Neuron (in vitro differentiated cells): ENCODE results near the gene NDUFS6.

Experiments
- H2AFZ ChIP-seq: one replicate; pipeline ENCODE4 v1.6.1; 2013; ENCODE audit warnings: low read depth, mild to moderate bottlenecking, inconsistent platforms, low read length, moderate library complexity
- H3K27me3 ChIP-seq: one replicate; pipeline ENCODE4 v1.6.1; 2013; ENCODE audit warnings: low read length; ENCODE audit not compliant: insufficient read depth
- H3K36me3 ChIP-seq: one replicate; pipeline ENCODE4 v1.6.1; 2013; ENCODE audit warnings: low read length; ENCODE audit not compliant: insufficient read depth
- H3K4me1 ChIP-seq: one replicate; pipeline ENCODE4 v1.6.1; 2013; ENCODE audit warnings: low read length; ENCODE audit not compliant: insufficient read depth
- H3K4me3 ChIP-seq: 2 replicates; pipeline ENCODE4 v1.5.1; 2013; ENCODE audit warnings: mild to moderate bottlenecking, low read length, moderate library complexity
- H3K9me3 ChIP-seq: one replicate; pipeline ENCODE4 v1.6.1; 2013; ENCODE audit warnings: low read length

NDUFS6 gene

GRCh38 chr5:1845696-1846095 lies 44.5 kb downstream of the NDUFS6 start:
- Histone ChIP-seq H2AFZ (no peak overlapping the region), H3K36me3 (no peaks in the 10 kb centered on the region), H3K4me1 (peaks cover 22% of the 10 kb centered on the region), H3K27me3 (no peaks in the 10 kb centered on the region), H3K4me3 (no peak overlapping the region), H3K9me3 (no peaks in the 10 kb centered on the region)

- H2AFZ ChIP-seq, result no peak overlapping the region
- no peaks in the 10 kb centered on the region for H3K36me3 ChIP-seq
- no peaks in the 10 kb centered on the region for H3K27me3 ChIP-seq
- H3K4me3 ChIP-seq, result no peak overlapping the region
- H3K4me1 ChIP-seq, result peaks cover 22% of the 10 kb centered on the region
- no peaks in the 10 kb centered on the region for H3K9me3 ChIP-seq
These were observed 45.4 kb downstream of the NDUFS6 start for GRCh38 chr5:1846583-1846982.

- no peak overlapping the region for H2AFZ ChIP-seq
- H3K4me3 ChIP-seq, result no peak overlapping the region
- no peaks in the 10 kb centered on the region for H3K36me3 ChIP-seq
- peaks cover 25% of the 10 kb centered on the region for H3K4me1 ChIP-seq
- no peaks in the 10 kb centered on the region for H3K9me3 ChIP-seq
- H3K27me3 ChIP-seq, result no peaks in the 10 kb centered on the region
These were observed 45.8 kb downstream of the NDUFS6 start for GRCh38 chr5:1847056-1847455.

- Histone ChIP-seq H3K4me1 (peaks cover 27% of the 10 kb centered on the region), H3K9me3 (no peaks in the 10 kb centered on the region), H3K4me3 (no peak overlapping the region), H3K27me3 (no peaks in the 10 kb centered on the region), H2AFZ (no peak overlapping the region), H3K36me3 (no peaks in the 10 kb centered on the region)
These were observed 46.4 kb downstream of the NDUFS6 start for GRCh38 chr5:1847611-1848010.

GRCh38 chr5:1850324-1851154 lies 49.3 kb downstream of the NDUFS6 start:
- peaks cover 3% of the 10 kb centered on the region for H3K27me3 ChIP-seq
- H3K4me1 ChIP-seq, result peaks cover 27% of the 10 kb centered on the region
- H3K9me3 ChIP-seq, result no peaks in the 10 kb centered on the region
- no peaks in the 10 kb centered on the region for H3K36me3 ChIP-seq
- H2AFZ ChIP-seq, result no peak overlapping the region
- no peak overlapping the region for H3K4me3 ChIP-seq

GRCh38 chr5:1851290-1851934 lies 50.2 kb downstream of the NDUFS6 start:
- Histone ChIP-seq H3K4me1 (peaks cover 27% of the 10 kb centered on the region), H3K36me3 (no peaks in the 10 kb centered on the region), H3K4me3 (no peak overlapping the region), H3K27me3 (peaks cover 3% of the 10 kb centered on the region), H3K9me3 (no peaks in the 10 kb centered on the region), H2AFZ (no peak overlapping the region)

- Histone ChIP-seq H3K4me1 (peaks cover 27% of the 10 kb centered on the region), H2AFZ (no peak overlapping the region), H3K27me3 (peaks cover 3% of the 10 kb centered on the region), H3K4me3 (no peak overlapping the region), H3K9me3 (no peaks in the 10 kb centered on the region), H3K36me3 (no peaks in the 10 kb centered on the region)
These were observed 51.2 kb downstream of the NDUFS6 start for GRCh38 chr5:1852324-1852947.

- Histone ChIP-seq H3K9me3 (no peaks in the 10 kb centered on the region), H3K4me3 (no peak overlapping the region), H3K36me3 (no peaks in the 10 kb centered on the region), H2AFZ (no peak overlapping the region), H3K27me3 (peaks cover 3% of the 10 kb centered on the region), H3K4me1 (peaks cover 27% of the 10 kb centered on the region)
These were observed 52.3 kb downstream of the NDUFS6 start for GRCh38 chr5:1853531-1853930.

GRCh38 chr5:1855075-1855474 lies 53.9 kb downstream of the NDUFS6 start:
- Histone ChIP-seq H3K36me3 (no peaks in the 10 kb centered on the region), H2AFZ (no peak overlapping the region), H3K4me1 (peaks cover 19% of the 10 kb centered on the region), H3K4me3 (no peak overlapping the region), H3K9me3 (no peaks in the 10 kb centered on the region), H3K27me3 (peaks cover 3% of the 10 kb centered on the region)

GRCh38 chr5:1855596-1855995 lies 54.4 kb downstream of the NDUFS6 start:
- peaks cover 15% of the 10 kb centered on the region for H3K4me1 ChIP-seq
- H2AFZ ChIP-seq, result no peak overlapping the region
- peaks cover 3% of the 10 kb centered on the region for H3K27me3 ChIP-seq
- H3K36me3 ChIP-seq, result no peaks in the 10 kb centered on the region
- no peak overlapping the region for H3K4me3 ChIP-seq
- H3K9me3 ChIP-seq, result no peaks in the 10 kb centered on the region

- no peak overlapping the region for H2AFZ ChIP-seq
- peaks cover 5% of the 10 kb centered on the region for H3K4me1 ChIP-seq
- no peak overlapping the region for H3K4me3 ChIP-seq
- H3K36me3 ChIP-seq, result no peaks in the 10 kb centered on the region
- H3K27me3 ChIP-seq, result peaks cover 3% of the 10 kb centered on the region
- no peaks in the 10 kb centered on the region for H3K9me3 ChIP-seq
These were observed 55.5 kb downstream of the NDUFS6 start for GRCh38 chr5:1856596-1857255.

- H3K36me3 ChIP-seq, result no peaks in the 10 kb centered on the region
- H3K9me3 ChIP-seq, result no peaks in the 10 kb centered on the region
- no peak overlapping the region for H2AFZ ChIP-seq
- H3K4me3 ChIP-seq, result no peak overlapping the region
- peaks cover 3% of the 10 kb centered on the region for H3K27me3 ChIP-seq
- H3K4me1 ChIP-seq, result peaks cover 2% of the 10 kb centered on the region
These were observed 56.0 kb downstream of the NDUFS6 start for GRCh38 chr5:1857256-1857600.

GRCh38 chr5:1858436-1858835 lies 57.2 kb downstream of the NDUFS6 start:
- Histone ChIP-seq H3K36me3 (no peaks in the 10 kb centered on the region), H3K4me3 (no peak overlapping the region), H3K27me3 (peaks cover 3% of the 10 kb centered on the region), H3K4me1 (peaks cover 4% of the 10 kb centered on the region), H3K9me3 (no peaks in the 10 kb centered on the region), H2AFZ (no peak overlapping the region)
